GM20431 (cell line): Measurements from ENCODE around the gene ANO3.

ENCODE experiments used
- in situ Hi-C: fragments of 300-500 bp; cut with MseI, MboI; formaldehyde crosslinking; loops from one replicate; pipeline ENCODE4 v1.15.0; 2020; ENCODE audit warnings: low sequenced_read_pairs; ENCODE audit not compliant: unreplicated experiment

The ANO3 gene

GRCh38 chr11:26350002-26350401 is 18.1 kb downstream of the ANO3 start:
- in situ Hi-C loops: no loop called here

GRCh38 chr11:26353010-26353409 is 21.1 kb downstream of the ANO3 start:
- in situ Hi-C loops: no loop called here

- in situ Hi-C loops: no loop called here
These were observed 27.1 kb downstream of the ANO3 start for GRCh38 chr11:26359055-26359454.

- in situ Hi-C loops: no loop called here
These were observed 33.4 kb downstream of the ANO3 start for GRCh38 chr11:26365284-26365683.

- in situ Hi-C loops: no loop called here
These were observed 45.7 kb downstream of the ANO3 start for GRCh38 chr11:26377619-26378018.

GRCh38 chr11:26399336-26399735 is 67.4 kb downstream of the ANO3 start:
- in situ Hi-C loops: no loop called here

- in situ Hi-C loops: no loop called here
These were observed 78.9 kb downstream of the ANO3 start for GRCh38 chr11:26410706-26411366.

- in situ Hi-C loops: no loop called here
These were observed 81.0 kb downstream of the ANO3 start for GRCh38 chr11:26412955-26413354.

GRCh38 chr11:26418386-26418912 is 86.5 kb downstream of the ANO3 start:
- in situ Hi-C loops: no loop called here

GRCh38 chr11:26420331-26420730 is 88.4 kb downstream of the ANO3 start:
- in situ Hi-C loops: no loop called here

GRCh38 chr11:26424255-26424654 is 92.3 kb downstream of the ANO3 start:
- in situ Hi-C loops: no loop called here

- in situ Hi-C loops: no loop called here
These were observed 107.9 kb downstream of the ANO3 start for GRCh38 chr11:26439854-26440253.

- in situ Hi-C loops: no loop called here
These were observed 110.2 kb downstream of the ANO3 start for GRCh38 chr11:26442131-26442530.

- in situ Hi-C loops: no loop called here
These were observed 111.7 kb downstream of the ANO3 start for GRCh38 chr11:26443617-26444016.

GRCh38 chr11:26457636-26458035 is 125.7 kb downstream of the ANO3 start:
- in situ Hi-C loops: no loop called here

GRCh38 chr11:26465274-26465673 is 133.3 kb downstream of the ANO3 start:
- in situ Hi-C loops: no loop called here

GRCh38 chr11:26467506-26467905 is 135.6 kb downstream of the ANO3 start:
- in situ Hi-C loops: no loop called here

- in situ Hi-C loops: no loop called here
These were observed 139.1 kb downstream of the ANO3 start for GRCh38 chr11:26470992-26471391.

- in situ Hi-C loops: no loop called here
These were observed 141.6 kb downstream of the ANO3 start for GRCh38 chr11:26473216-26474194.

GRCh38 chr11:26474401-26474800 is 142.5 kb downstream of the ANO3 start:
- in situ Hi-C loops: no loop called here

GRCh38 chr11:26477396-26477795 is 145.5 kb downstream of the ANO3 start:
- in situ Hi-C loops: no loop called here
